Effector memory CD4-positive, alpha-beta T cell (primary cell): Measurements from ENCODE around the gene SP4.

Source experiments
- DNase-seq, 3 donors: peaks; one replicate each; pipeline ENCODE4 v3.0.0-alpha.2; 2020
- H3K27ac ChIP-seq: 2 replicates; pipeline ENCODE4 v1.7.0; 2013; ENCODE audit warnings: mild to moderate bottlenecking, low read length, moderate library complexity; ENCODE audit not compliant: insufficient read depth, poor library complexity, severe bottlenecking
- H3K27me3 ChIP-seq: replicated peaks from 2 replicates; pipeline ENCODE4 v1.7.0; 2013; ENCODE audit warnings: mild to moderate bottlenecking, low read length; ENCODE audit not compliant: insufficient read depth, control insufficient read depth, poor library complexity, severe bottlenecking
- H3K36me3 ChIP-seq: 2 replicates; pipeline ENCODE4 v1.7.0; 2013; ENCODE audit warnings: mild to moderate bottlenecking, low read length, moderate library complexity; ENCODE audit not compliant: control insufficient read depth, insufficient read depth
- H3K4me1 ChIP-seq: 2 replicates; pipeline ENCODE4 v1.7.0; 2013; ENCODE audit warnings: low read length, mild to moderate bottlenecking; ENCODE audit not compliant: control insufficient read depth, insufficient read depth, poor library complexity, severe bottlenecking
- H3K4me3 ChIP-seq: 2 replicates; pipeline ENCODE4 v1.7.0; 2013; ENCODE audit warnings: low read length, low read depth, mild to moderate bottlenecking; ENCODE audit not compliant: insufficient read depth, poor library complexity, severe bottlenecking
- H3K9me3 ChIP-seq: 2 replicates; pipeline ENCODE4 v1.7.0; 2013; ENCODE audit warnings: mild to moderate bottlenecking, low read length, moderate library complexity; ENCODE audit not compliant: control insufficient read depth

Gene SP4

GRCh38 chr7:21468969-21469368 is 41.1 kb downstream of the SP4 start:
- Histone ChIP-seq H3K27ac (no peak overlapping the region), H3K4me3 (no peak overlapping the region), H3K9me3 (no peaks in the 10 kb centered on the region), H3K27me3 (no peaks in the 10 kb centered on the region), H3K4me1 (no peaks in the 10 kb centered on the region), H3K36me3 (no peaks in the 10 kb centered on the region)
- no peak for DNase-seq

DNA sequence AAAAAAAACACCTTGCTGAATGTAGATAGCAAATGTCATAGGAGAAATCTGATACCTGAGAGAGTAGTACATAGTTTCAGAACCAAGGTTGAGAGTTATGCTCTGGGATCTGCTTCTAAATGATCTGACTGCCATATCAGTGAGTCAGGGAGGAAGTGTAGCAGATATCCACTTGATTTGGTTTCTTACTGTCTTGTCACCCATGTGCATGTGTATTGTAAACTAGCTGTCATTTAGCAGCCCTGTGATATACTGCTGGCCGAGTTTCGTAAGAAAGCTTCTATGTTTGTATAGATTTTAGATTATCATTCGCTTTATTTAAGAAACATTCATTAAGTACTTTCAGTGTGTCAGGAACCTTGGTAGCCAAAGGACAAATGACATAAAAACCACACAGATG is 42.0 kb downstream of the SP4 start:
- H3K9me3 ChIP-seq = no peaks in the 10 kb centered on the region
- DNase-seq = no peak

DNA sequence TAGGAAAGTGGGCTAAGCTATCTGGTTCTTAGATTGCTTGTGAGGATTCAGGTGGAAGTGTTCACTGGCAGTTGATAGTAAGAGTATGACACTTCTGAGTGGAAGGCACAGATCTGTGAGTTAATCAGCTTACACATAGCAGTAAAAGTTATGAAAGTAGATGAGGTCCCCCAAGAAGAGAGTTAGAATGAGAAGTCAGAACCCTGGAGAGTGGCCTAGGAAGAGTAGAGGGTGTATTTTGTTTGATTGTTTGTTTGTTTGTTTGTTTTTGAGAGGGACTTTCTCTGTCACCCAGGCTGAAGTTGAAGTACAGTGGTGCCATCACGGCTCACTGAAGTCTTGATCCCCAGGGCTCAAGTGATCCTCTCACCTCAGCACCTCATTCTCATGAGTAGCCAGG is 44.1 kb downstream of the SP4 start:
- DNase-seq = no peak
- H3K27me3 ChIP-seq = no peaks in the 10 kb centered on the region
- no peak overlapping the region for H3K27ac ChIP-seq
- no peak overlapping the region for H3K4me3 ChIP-seq
- H3K9me3 ChIP-seq = no peaks in the 10 kb centered on the region
- H3K36me3 ChIP-seq = no peaks in the 10 kb centered on the region
- H3K4me1 ChIP-seq = no peaks in the 10 kb centered on the region

More for the DNA sequence above, 42.0 kb downstream of the SP4 start:
- Histone ChIP-seq H3K27me3 (no peaks in the 10 kb centered on the region), H3K27ac (no peak overlapping the region), H3K36me3 (no peaks in the 10 kb centered on the region), H3K4me1 (no peaks in the 10 kb centered on the region), H3K4me3 (no peak overlapping the region)

GRCh38 chr7:21476429-21476828 is 48.5 kb downstream of the SP4 start:
- H3K27me3 ChIP-seq = no peaks in the 10 kb centered on the region
- no peak overlapping the region for H3K4me3 ChIP-seq
- H3K27ac ChIP-seq = no peak overlapping the region
- no peak for DNase-seq
- H3K36me3 ChIP-seq = no peaks in the 10 kb centered on the region
- H3K4me1 ChIP-seq = no peaks in the 10 kb centered on the region
- no peaks in the 10 kb centered on the region for H3K9me3 ChIP-seq

GRCh38 chr7:21480693-21481403 is 53.0 kb downstream of the SP4 start:
- H3K27ac ChIP-seq = no peak overlapping the region
- H3K4me1 ChIP-seq = no peaks in the 10 kb centered on the region
- no peak overlapping the region for H3K4me3 ChIP-seq
- H3K27me3 ChIP-seq = no peaks in the 10 kb centered on the region
- no peaks in the 10 kb centered on the region for H3K9me3 ChIP-seq
- no peak for DNase-seq
- peaks cover 3% of the 10 kb centered on the region for H3K36me3 ChIP-seq

DNA sequence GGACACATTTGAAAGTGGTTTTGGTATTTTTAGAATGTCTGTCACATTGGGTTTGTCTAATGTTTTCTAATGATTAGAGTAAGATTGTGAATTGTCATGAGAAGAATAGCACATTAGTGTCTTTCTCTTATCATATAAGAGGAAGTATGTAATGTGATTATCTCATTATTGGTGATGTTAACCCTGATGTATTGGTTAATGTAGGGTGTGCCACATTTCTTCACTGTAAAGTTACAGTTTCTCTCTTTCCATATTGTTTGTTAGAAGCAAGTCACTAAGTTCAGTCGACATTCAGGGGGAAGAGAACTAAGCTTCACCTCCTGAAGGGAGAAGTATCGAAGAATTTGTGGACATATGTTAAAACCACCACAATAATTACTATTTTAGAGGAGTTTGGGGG is 58.6 kb downstream of the SP4 start:
- Histone ChIP-seq H3K4me3 (no peak overlapping the region), H3K4me1 (no peaks in the 10 kb centered on the region), H3K9me3 (no peaks in the 10 kb centered on the region), H3K27me3 (no peaks in the 10 kb centered on the region), H3K36me3 (peaks cover 19% of the 10 kb centered on the region), H3K27ac (no peak overlapping the region)
- DNase-seq = no peak

- Histone ChIP-seq H3K4me1 (no peaks in the 10 kb centered on the region), H3K4me3 (no peak overlapping the region)
These were observed 67.8 kb downstream of the SP4 start for GRCh38 chr7:21495731-21496130.

GRCh38 chr7:21497072-21497471 is 69.2 kb downstream of the SP4 start:
- Histone ChIP-seq H3K9me3 (peaks cover 8% of the 10 kb centered on the region), H3K36me3 (no peaks in the 10 kb centered on the region), H3K27ac (no peak overlapping the region), H3K4me3 (no peak overlapping the region), H3K4me1 (no peaks in the 10 kb centered on the region), H3K27me3 (no peaks in the 10 kb centered on the region)
- DNase-seq = no peak

More at GRCh38 chr7:21495731-21496130, 67.8 kb downstream of the SP4 start:
- H3K27ac ChIP-seq = no peak overlapping the region
- peaks cover under 1% of the 10 kb centered on the region for H3K36me3 ChIP-seq
- H3K27me3 ChIP-seq = no peaks in the 10 kb centered on the region
- H3K9me3 ChIP-seq = peaks cover 8% of the 10 kb centered on the region
- no peak for DNase-seq

DNA sequence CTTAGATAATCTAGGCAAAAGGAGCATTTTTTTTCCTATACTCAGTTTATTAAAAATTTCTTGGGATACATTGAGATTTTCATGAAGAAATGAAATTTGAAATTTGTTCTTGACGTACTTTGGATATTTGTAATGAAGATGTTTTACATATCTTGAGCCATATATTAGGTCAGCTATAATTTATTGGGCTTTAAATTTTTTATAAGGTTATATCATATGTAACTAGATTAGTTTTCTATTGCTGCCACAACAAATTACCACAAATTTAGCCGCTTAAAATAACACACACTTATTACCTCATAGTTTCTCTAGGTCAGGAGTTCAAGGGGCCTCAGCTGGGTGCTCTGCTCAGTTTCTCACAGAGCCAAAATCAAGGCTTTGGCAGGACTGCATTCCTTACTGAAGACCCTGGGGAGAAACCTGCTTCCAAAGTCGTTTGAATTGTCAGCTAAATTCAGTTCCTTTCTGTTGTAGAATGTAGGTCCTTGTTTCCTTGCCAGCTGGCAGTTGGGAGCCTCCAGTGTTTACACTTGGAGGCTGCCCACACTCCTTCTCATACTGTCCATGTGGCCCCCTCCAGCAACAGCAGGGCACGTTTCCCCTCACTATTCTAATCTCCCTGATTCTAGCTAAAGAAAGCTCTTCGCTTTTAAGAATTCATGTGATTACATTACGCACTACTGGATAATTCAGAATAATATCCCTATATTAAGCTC is 72.4 kb downstream of the SP4 start:
- Histone ChIP-seq H3K36me3 (no peaks in the 10 kb centered on the region), H3K27me3 (no peaks in the 10 kb centered on the region), H3K4me3 (no peak overlapping the region), H3K27ac (no peak overlapping the region), H3K9me3 (peaks cover 3% of the 10 kb centered on the region), H3K4me1 (no peaks in the 10 kb centered on the region)
- DNase-seq = no peak

GRCh38 chr7:21504021-21504420 is 76.1 kb downstream of the SP4 start:
- Histone ChIP-seq H3K9me3 (peaks cover 3% of the 10 kb centered on the region), H3K4me3 (no peak overlapping the region), H3K27me3 (no peaks in the 10 kb centered on the region), H3K4me1 (no peaks in the 10 kb centered on the region), H3K36me3 (peaks cover 12% of the 10 kb centered on the region), H3K27ac (no peak overlapping the region)
- DNase-seq = no peak
